Measurements from ENCODE around the gene GNAI2.

DNA sequence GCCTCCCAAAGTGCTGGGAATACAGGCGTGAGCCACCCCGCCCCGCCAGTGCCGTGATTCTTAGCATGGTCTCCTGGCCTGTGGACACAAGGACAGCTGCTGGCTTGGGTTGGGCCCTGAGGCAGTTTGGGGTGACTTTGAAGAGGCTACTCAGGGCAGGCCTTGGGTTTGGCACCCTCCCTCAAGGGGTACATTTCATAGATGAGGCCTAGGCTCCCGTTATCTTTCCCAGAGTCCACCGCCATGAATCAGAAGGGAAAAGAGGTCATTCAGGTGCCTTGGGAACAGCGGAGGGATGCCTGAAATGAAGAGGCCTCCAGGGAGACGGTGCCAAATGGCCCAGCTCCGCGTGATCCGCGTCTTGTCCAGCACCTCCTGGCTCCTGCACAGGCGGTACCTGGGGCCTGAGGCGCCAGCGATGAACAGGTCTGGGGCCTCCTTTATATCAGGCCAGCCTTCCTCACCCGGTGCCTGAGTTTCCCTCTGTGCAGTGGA, 9.3 kb downstream of the GNAI2 start:
- TF ChIP-seq, protein P1, sequence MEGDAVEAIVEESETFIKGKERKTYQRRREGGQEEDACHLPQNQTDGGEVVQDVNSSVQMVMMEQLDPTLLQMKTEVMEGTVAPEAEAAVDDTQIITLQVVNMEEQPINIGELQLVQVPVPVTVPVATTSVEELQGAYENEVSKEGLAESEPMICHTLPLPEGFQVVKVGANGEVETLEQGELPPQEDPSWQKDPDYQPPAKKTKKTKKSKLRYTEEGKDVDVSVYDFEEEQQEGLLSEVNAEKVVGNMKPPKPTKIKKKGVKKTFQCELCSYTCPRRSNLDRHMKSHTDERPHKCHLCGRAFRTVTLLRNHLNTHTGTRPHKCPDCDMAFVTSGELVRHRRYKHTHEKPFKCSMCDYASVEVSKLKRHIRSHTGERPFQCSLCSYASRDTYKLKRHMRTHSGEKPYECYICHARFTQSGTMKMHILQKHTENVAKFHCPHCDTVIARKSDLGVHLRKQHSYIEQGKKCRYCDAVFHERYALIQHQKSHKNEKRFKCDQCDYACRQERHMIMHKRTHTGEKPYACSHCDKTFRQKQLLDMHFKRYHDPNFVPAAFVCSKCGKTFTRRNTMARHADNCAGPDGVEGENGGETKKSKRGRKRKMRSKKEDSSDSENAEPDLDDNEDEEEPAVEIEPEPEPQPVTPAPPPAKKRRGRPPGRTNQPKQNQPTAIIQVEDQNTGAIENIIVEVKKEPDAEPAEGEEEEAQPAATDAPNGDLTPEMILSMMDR (IDR thresholded peaks at IDR 0.05) = no peak
- TF ChIP-seq POLR2A (IDR thresholded peaks at IDR 0.05) = no peak

All from adrenal gland (tissue), 5 donors.